KMS-11 (cell line): ENCODE results near the gene SPACA4.

ENCODE experiments used
- H2AFZ ChIP-seq: fragments of 200-600 bp; sonication (generic); 2 replicates; pipeline ENCODE4 v1.6.1; 2016; ENCODE audit warnings: antibody characterized with exemption, mixed run types, low read depth
- H3K27ac ChIP-seq: fragments of 200-600 bp; sonication (generic); 2 replicates; pipeline ENCODE4 v1.6.1; 2016; ENCODE audit warnings: mild to moderate bottlenecking, mixed run types
- H3K27me3 ChIP-seq: fragments of 200-600 bp; sonication (generic); 2 replicates; pipeline ENCODE4 v1.6.1; 2017; ENCODE audit warnings: mild to moderate bottlenecking, low read depth, mixed run types, moderate library complexity; ENCODE audit not compliant: insufficient read depth
- H3K36me3 ChIP-seq: fragments of 200-600 bp; sonication (generic); 2 replicates; pipeline ENCODE4 v1.6.1; 2017; ENCODE audit warnings: mild to moderate bottlenecking, mixed run types; ENCODE audit not compliant: insufficient read depth
- H3K4me1 ChIP-seq: fragments of 200-600 bp; sonication (generic); 2 replicates; pipeline ENCODE4 v1.6.1; 2016; ENCODE audit warnings: mild to moderate bottlenecking, low read depth, mixed run types; ENCODE audit not compliant: poor library complexity, severe bottlenecking
- H3K4me2 ChIP-seq: fragments of 200-600 bp; sonication (generic); 2 replicates; pipeline ENCODE4 v1.7.0; 2016; ENCODE audit warnings: mild to moderate bottlenecking, mixed run types
- H3K4me3 ChIP-seq: fragments of 200-600 bp; sonication (generic); IDR thresholded peaks from 2 replicates; pipeline ENCODE4 v1.6.1; 2017; ENCODE audit warnings: low read depth, low read length, mixed read lengths; ENCODE audit not compliant: insufficient read depth
- H3K79me2 ChIP-seq: fragments of 200-600 bp; sonication (generic); 2 replicates; pipeline ENCODE4 v1.6.1; 2016; ENCODE audit warnings: low read depth, mixed run types; ENCODE audit not compliant: insufficient read depth
- H3K9ac ChIP-seq: fragments of 200-600 bp; sonication (generic); 2 replicates; pipeline ENCODE4 v1.6.1; 2016; ENCODE audit warnings: mild to moderate bottlenecking, mixed run types
- H4K20me1 ChIP-seq: fragments of 200-600 bp; sonication (generic); 2 replicates; pipeline ENCODE4 v1.6.1; 2016; ENCODE audit warnings: mild to moderate bottlenecking, mixed run types; ENCODE audit not compliant: insufficient read depth
- CTCF ChIP-seq: fragments of 200-600 bp; sonication (generic); conservative IDR thresholded peaks from 2 replicates; pipeline ENCODE4 v1.6.1; 2017; ENCODE audit warnings: low read depth, mild to moderate bottlenecking, antibody characterized with exemption, low read length, moderate library complexity, mixed read lengths

SPACA4 gene

GRCh38 chr19:48632692-48633147, 26.2 kb downstream of the SPACA4 start:
- H3K79me2 ChIP-seq = no peaks in the 10 kb centered on the region
- H3K4me1 ChIP-seq = peaks cover 44% of the 10 kb centered on the region
- no peaks in the 10 kb centered on the region for H3K36me3 ChIP-seq
- peak overlapping the region; percentile 62 for H3K27ac ChIP-seq
- H2AFZ ChIP-seq = no peak overlapping the region
- no peak overlapping the region for H3K4me3 ChIP-seq
- no peaks in the 10 kb centered on the region for H4K20me1 ChIP-seq
- no peak for TF ChIP-seq CTCF
- no peaks in the 10 kb centered on the region for H3K27me3 ChIP-seq
- no peak overlapping the region for H3K9ac ChIP-seq
- H3K4me2 ChIP-seq = peak overlapping the region; percentile 92

- Histone ChIP-seq H3K79me2 (no peaks in the 10 kb centered on the region), H3K4me1 (peaks cover 41% of the 10 kb centered on the region), H3K4me3 (no peak overlapping the region), H3K27me3 (no peaks in the 10 kb centered on the region), H2AFZ (no peak overlapping the region), H3K9ac (peak overlapping the region; percentile 1; the same call in 1 of the 2 replicates), H3K27ac (peak overlapping the region; percentile 62), H4K20me1 (no peaks in the 10 kb centered on the region), H3K4me2 (peak overlapping the region; percentile 92), H3K36me3 (no peaks in the 10 kb centered on the region)
- TF ChIP-seq CTCF = no peak
These were observed 26.9 kb downstream of the SPACA4 start for GRCh38 chr19:48633148-48634035.

- Histone ChIP-seq H3K4me3 (no peak overlapping the region), H3K4me2 (peak overlapping the region; percentile 92), H3K36me3 (no peaks in the 10 kb centered on the region), H4K20me1 (no peaks in the 10 kb centered on the region), H3K27me3 (no peaks in the 10 kb centered on the region), H3K79me2 (no peaks in the 10 kb centered on the region), H3K4me1 (peaks cover 46% of the 10 kb centered on the region), H2AFZ (peak overlapping the region; percentile 55; the same call in 1 of the 2 replicates), H3K9ac (peak overlapping the region; percentile 1; the same call in 1 of the 2 replicates), H3K27ac (peak overlapping the region; percentile 62)
- TF ChIP-seq CTCF = no peak
These were observed 27.4 kb downstream of the SPACA4 start for GRCh38 chr19:48634036-48634342.

GRCh38 chr19:48634424-48635262, 28.1 kb downstream of the SPACA4 start:
- Histone ChIP-seq H3K36me3 (no peaks in the 10 kb centered on the region), H3K4me2 (peak overlapping the region; percentile 92), H3K27me3 (no peaks in the 10 kb centered on the region), H3K4me1 (peaks cover 46% of the 10 kb centered on the region), H3K4me3 (no peak overlapping the region), H3K79me2 (no peaks in the 10 kb centered on the region), H3K27ac (peak overlapping the region; percentile 62), H2AFZ (peak overlapping the region; percentile 55; the same call in 1 of the 2 replicates), H3K9ac (peak overlapping the region; percentile 34; the same call in 1 of the 2 replicates), H4K20me1 (no peaks in the 10 kb centered on the region)
- TF ChIP-seq CTCF = no peak
